22Rv1 (cell line): ENCODE measurements around the gene LIMCH1.

Experiments
- H3K27ac ChIP-seq: fragments of 450-650 bp; 2 replicates; pipeline ENCODE4 v1.5.1; 2017
- CTCF ChIP-seq: fragments of 450-650 bp; IDR thresholded peaks from 2 replicates; pipeline ENCODE4 v1.5.1; 2017; ENCODE audit warnings: mild to moderate bottlenecking
- ZFX ChIP-seq: fragments of 450-650 bp; IDR thresholded peaks from 2 replicates; pipeline ENCODE4 v1.6.1; 2017; ENCODE audit warnings: antibody characterized with exemption, borderline replicate concordance

Gene LIMCH1

GRCh38 chr4:41670982-41671381 is 133.0 kb downstream of the LIMCH1 start:
- H3K27ac ChIP-seq = no peak overlapping the region
- no peak for TF ChIP-seq ZFX
- TF ChIP-seq CTCF = no peak

DNA sequence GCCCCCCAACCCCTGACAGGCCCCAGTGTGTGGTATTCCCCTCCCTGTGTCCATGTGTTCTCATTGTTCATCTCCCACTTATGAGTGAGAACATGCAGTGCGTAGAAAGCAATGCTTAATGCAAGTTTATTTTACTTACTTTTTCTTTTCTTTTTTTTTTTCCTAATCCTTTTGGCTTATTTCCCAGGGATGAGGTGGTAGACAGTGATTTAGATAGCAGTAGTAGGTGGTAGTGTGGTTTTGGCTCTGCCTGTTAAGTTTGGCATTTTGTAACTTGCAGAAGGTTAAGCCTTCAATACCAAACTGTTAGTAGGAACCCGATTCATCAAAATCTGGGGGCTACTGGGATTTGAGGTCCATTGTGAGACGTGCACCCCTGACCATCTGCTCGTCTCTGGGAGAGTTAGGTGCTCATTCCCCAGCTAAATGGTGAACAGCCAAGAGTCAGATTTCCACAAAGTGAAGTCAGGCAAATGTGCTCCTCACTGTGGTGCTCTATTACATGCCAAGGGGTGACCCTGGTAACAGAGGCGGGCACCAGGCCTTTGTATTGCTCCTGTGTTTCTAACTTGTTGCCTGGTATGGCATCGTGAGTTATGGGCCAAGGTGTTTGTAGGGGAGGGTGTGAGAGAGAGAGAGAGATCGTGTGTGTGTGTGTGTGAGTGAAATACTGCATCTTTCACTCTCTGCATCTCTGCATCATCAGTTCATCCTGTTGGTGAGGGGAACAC is 140.3 kb downstream of the LIMCH1 start:
- H3K27ac ChIP-seq = no peak overlapping the region
- TF ChIP-seq CTCF (no peak), ZFX (no peak)

DNA sequence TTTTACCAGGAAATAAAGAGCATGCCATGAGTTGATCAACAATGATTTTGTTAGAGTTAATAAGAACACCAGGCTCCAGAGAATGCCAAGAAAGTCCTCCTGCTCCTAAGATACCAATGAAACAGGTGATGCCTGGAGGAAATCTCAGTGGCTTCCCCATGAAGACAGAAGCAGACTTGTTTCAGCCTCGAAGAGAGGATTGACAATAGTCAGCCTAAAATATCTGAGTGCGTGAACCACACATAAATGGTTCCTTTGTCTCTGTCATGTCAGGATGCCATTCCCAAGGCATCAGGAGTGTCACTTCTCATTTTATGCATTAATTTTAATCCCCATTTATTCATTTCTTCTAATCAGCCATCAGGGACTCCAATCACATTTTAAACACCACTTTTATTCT is 141.0 kb downstream of the LIMCH1 start:
- no peak overlapping the region for H3K27ac ChIP-seq
- TF ChIP-seq CTCF = no peak
- TF ChIP-seq ZFX = no peak

GRCh38 chr4:41679991-41680390 is 142.0 kb downstream of the LIMCH1 start:
- H3K27ac ChIP-seq = no peak overlapping the region
- no peak for TF ChIP-seq ZFX
- TF ChIP-seq CTCF = no peak

DNA sequence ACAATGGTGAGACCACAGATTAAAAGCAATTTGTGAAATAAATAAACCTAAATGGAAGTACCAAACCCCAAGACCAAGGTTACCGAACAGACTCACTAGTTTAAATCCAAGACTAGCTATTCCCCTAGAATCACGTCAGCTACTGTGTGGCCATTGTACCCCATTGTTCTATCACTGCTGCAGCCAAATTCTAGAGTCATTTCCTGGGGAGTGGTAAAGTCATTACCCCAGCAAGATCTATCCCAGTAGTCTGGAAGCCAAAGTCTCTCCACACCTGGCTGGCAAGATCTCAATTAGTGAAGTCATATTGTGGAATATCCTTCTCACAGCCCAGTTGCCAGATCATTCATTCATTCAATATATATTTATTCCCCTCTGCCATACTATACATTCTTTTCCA is 143.1 kb downstream of the LIMCH1 start:
- no peak for TF ChIP-seq CTCF
- no peak for TF ChIP-seq ZFX
- no peak overlapping the region for H3K27ac ChIP-seq

DNA sequence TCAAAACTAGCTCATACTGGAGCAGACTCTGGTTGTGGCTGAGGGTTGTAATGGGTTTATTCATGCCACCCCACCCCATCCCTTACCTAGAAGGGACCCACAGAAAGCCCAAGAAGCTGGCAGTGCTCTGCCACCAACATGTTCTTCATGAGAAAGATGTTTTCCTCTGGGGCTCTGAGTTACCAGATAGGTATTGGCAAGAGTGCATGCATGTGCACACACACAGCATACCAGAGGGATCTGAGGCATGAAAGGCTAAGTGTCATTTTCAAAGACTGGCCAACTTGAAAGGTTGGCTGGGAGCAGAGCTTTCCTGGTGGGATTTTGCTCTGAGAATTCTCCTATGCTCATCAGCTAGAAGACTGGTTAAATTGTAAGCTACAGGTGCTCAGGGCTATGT is 145.4 kb downstream of the LIMCH1 start:
- H3K27ac ChIP-seq = no peak overlapping the region
- TF ChIP-seq ZFX (no peak), CTCF (no peak)

GRCh38 chr4:41686893-41687292 is 148.9 kb downstream of the LIMCH1 start:
- no peak for TF ChIP-seq CTCF
- TF ChIP-seq ZFX = no peak
- no peak overlapping the region for H3K27ac ChIP-seq
